K562 (cell line): ENCODE data around the gene CNPY2. TPM values are rescaled to one million over a fixed set of nuclear protein-coding genes. Genes with fewer than 3 reads are reported as not detected.

Experiments
- ATAC-seq: fragments of 200-7000 bp; cut with Tn5 transposase; 3 replicates; pipeline ENCODE4 v1.9.1; 2020; ENCODE audit warnings: moderate library complexity
- BruUV-seq: library from RNA; stranded (reverse); fragments of 400-500 nt; replicated peaks from 2 replicates; lab custom pipeline; 2021; lab: Mats Ljungman, UMichigan
- CTCF ChIA-PET: fragments of 300-600 bp; formaldehyde crosslinking; extraction: SDS; loops from one replicate; lab custom pipeline; 2021; ENCODE audit warnings: low intra/inter-chr PET ratio; lab: Yijun Ruan, JAX
- POLR2A ChIA-PET: fragments of 300-600, 350-650 bp; sonication (Branson Sonifier 250); formaldehyde crosslinking; extraction: SDS; loops from one replicate; lab custom pipeline; 2021; ENCODE audit warnings: antibody characterized with exemption, inconsistent platforms; lab: Yijun Ruan, JAX
- DNase-seq, 4 experiments: peaks; one replicate each; pipeline versions ENCODE4 v3.0.0 to v3.0.0-alpha.2; 2011 to 2018; ENCODE audit warnings: low spot score in 3 of 4, mixed read lengths in 3 of 4; ENCODE audit errors: extremely low read depth in 1 of 4
- FAIRE-seq: peaks from 2 replicates; lab custom pipeline; 2011; peaks lifted over from hg19 to GRCh38; lab: Jason Lieb, UNC
- H2AFZ ChIP-seq: 2 replicates; pipeline ENCODE4 v1.6.0; 2011; ENCODE audit warnings: low read depth, low read length, control low read depth, inconsistent platforms
- H3K27ac ChIP-seq: fragments of 200-600 bp; 3 replicates; pipeline ENCODE4 v1.8.0; 2011; ENCODE audit warnings: low read depth, mild to moderate bottlenecking, control low read depth, inconsistent platforms, low read length, moderate library complexity, mixed read lengths; ENCODE audit errors: extremely low read depth
- H3K27me3 ChIP-seq, 2 experiments: fragments of 300-600 bp in 1 of 2; 2 replicates in 1 of 2; 3 replicates in 1 of 2; pipeline versions ENCODE4 v1.6.0 to v1.8.0; 2011; ENCODE audit warnings: inconsistent platforms in 2 of 2, low read length in 2 of 2, mild to moderate bottlenecking in 1 of 2, mixed read lengths in 1 of 2, moderate library complexity in 1 of 2; ENCODE audit not compliant: control insufficient read depth in 2 of 2, insufficient read depth in 2 of 2
- H3K36me3 ChIP-seq: fragments of 300-600 bp; 3 replicates; pipeline ENCODE4 v1.8.0; 2011; ENCODE audit warnings: mild to moderate bottlenecking, low read length, inconsistent platforms; ENCODE audit not compliant: control insufficient read depth, insufficient read depth
- H3K4me1 ChIP-seq, 2 experiments: fragments of 200-600 bp in 1 of 2; replicated peaks in 1 of 2; 2 replicates in 1 of 2; 3 replicates in 1 of 2; pipeline versions ENCODE4 v1.5.1 to v1.8.0; 2011; ENCODE audit warnings: inconsistent platforms in 2 of 2, low read length in 2 of 2, mild to moderate bottlenecking in 1 of 2, mixed read lengths in 1 of 2, moderate library complexity in 1 of 2; ENCODE audit not compliant: control insufficient read depth in 2 of 2, insufficient read depth in 2 of 2
- H3K4me2 ChIP-seq: 2 replicates; pipeline ENCODE4 v1.6.1; 2011; ENCODE audit warnings: low read length, control low read depth, inconsistent platforms, mixed read lengths; ENCODE audit not compliant: insufficient read depth
- H3K4me3 ChIP-seq: fragments of 200-600 bp; sonication (generic), shearing (Covaris generic); 2 replicates; pipeline ENCODE4 v1.5.1; 2016; ENCODE audit warnings: control low read depth, inconsistent platforms
- H3K79me2 ChIP-seq: fragments of 200-600 bp; 3 replicates; pipeline ENCODE4 v1.8.0; 2011; ENCODE audit warnings: low read length, inconsistent platforms; ENCODE audit not compliant: control insufficient read depth, insufficient read depth
- H3K9ac ChIP-seq, 2 experiments: 2 replicates each; pipeline versions ENCODE4 v1.6.0 to v1.6.1; 2011; ENCODE audit warnings: low read depth in 2 of 2, low read length in 2 of 2, control low read depth in 1 of 2, inconsistent platforms in 1 of 2, mild to moderate bottlenecking in 1 of 2, mixed read lengths in 1 of 2; ENCODE audit not compliant: insufficient read depth in 1 of 2
- H3K9me1 ChIP-seq: one replicate; pipeline ENCODE4 v1.6.0; 2011; ENCODE audit warnings: inconsistent platforms, mild to moderate bottlenecking, low read length, moderate library complexity; ENCODE audit not compliant: control insufficient read depth, insufficient read depth
- H3K9me3 ChIP-seq: replicated peaks from 2 replicates; pipeline ENCODE4 v1.5.1; 2011; ENCODE audit warnings: low read depth, low read length, inconsistent platforms; ENCODE audit not compliant: control insufficient read depth, insufficient read depth
- H4K20me1 ChIP-seq: replicated peaks from 2 replicates; pipeline ENCODE4 v1.6.1; 2011; ENCODE audit warnings: low read length, inconsistent platforms, mixed read lengths; ENCODE audit not compliant: control insufficient read depth, insufficient read depth
- CEBPB ChIP-seq: fragments of 450-650 bp; IDR thresholded peaks from 2 replicates; pipeline ENCODE4 v1.6.1; 2016; ENCODE audit warnings: missing genetic modification characterization, missing compliant biosample characterization
- MEF2A ChIP-seq: IDR thresholded peaks from 2 replicates; pipeline ENCODE4 v1.6.1; 2011; ENCODE audit warnings: low read depth, mild to moderate bottlenecking, low read length, moderate library complexity; ENCODE audit not compliant: control insufficient read depth
- WGBS: fragments of 100-300 bp; shearing (Covaris generic); methylation state at CpG from one replicate; pipeline ENCODE4 v1.1.6; 2016; ENCODE audit warnings: low coverage, mixed read lengths; ENCODE audit not compliant: insufficient coverage; ENCODE audit errors: missing lambda C conversion rate; 5-methylcytosine and 5-hydroxymethylcytosine counted together
- in situ Hi-C: fragments of 300-500 bp; cut with MboI; formaldehyde crosslinking; loops from 4 replicates; pipeline ENCODE4 v1.15.0; 2018; ENCODE audit warnings: inconsistent platforms, mixed read lengths
- intact Hi-C: fragments of 100-400 bp; cut with micrococcal nuclease; formaldehyde crosslinking; loops from 2 replicates; pipeline ENCODE4 v1.14.2; 2022
- polyA plus RNA-seq, 8 experiments: library from polyadenylated mRNA; depleted of rRNA in 4 of 8; stranded (reverse) in 5 of 8; unstranded in 3 of 8; fragments of >200 nt; fragmentation: Nextera tagmentation in 2 of 8; fragmentation: Illumina TruSeq in 1 of 8; extraction: Ambion mirVana in 2 of 8; extraction: Trizol in 1 of 8; gene quantifications; 2 replicates each; pipeline versions ENCODE4 v1.2.1 to v1.2.3, GENCODE V29; 2011 to 2014; ENCODE audit warnings: inconsistent platforms in 1 of 8, missing spikeins in 1 of 8
- total RNA-seq, 7 experiments: library from RNA; depleted of rRNA in 6 of 7; stranded (reverse); fragments of >200 nt in 6 of 7; fragmentation: Illumina TruSeq in 2 of 7; extraction: Trizol in 2 of 7; gene quantifications; 2 replicates each; pipeline versions ENCODE4 v1.2.1 to v1.2.3, GENCODE V29; 2011 to 2021; ENCODE audit warnings: low replicate concordance in 1 of 7
- TF ChIP-seq, protein P1 (sequence below): fragments of 150-350 bp; conservative IDR thresholded peaks from 2 replicates; pipeline ENCODE4 v1.6.1; 2014; ENCODE audit warnings: low read length

CNPY2 gene
- total and polyA plus RNA-seq, 9 of the 15 experiments (the other 6 are each of a cell fraction or from before 2014, with no cell fraction given): 33.8 to 190 (median 138) TPM

GRCh38 chr12:56296295-56296694 lies 19.5 kb downstream of the CNPY2 start:
- ATAC-seq: no peak
- peaks cover 5% of the 10 kb centered on the region; the same call in 1 of the 2 replicates for H4K20me1 ChIP-seq
- H2AFZ ChIP-seq: no peak overlapping the region
- in situ Hi-C loops (no loop called here), intact Hi-C loops (no loop called here)
- no peaks in the 10 kb centered on the region for H3K27me3 ChIP-seq
- H3K9me3 ChIP-seq: no peaks in the 10 kb centered on the region
- ChIA-PET POLR2A (interaction anchor here (0.7 kb wide), 1 partner anchor 543 kb away, joined by 3 read pairs; no protein-coding TSS in a partner anchor), CTCF (interaction anchor here (0.6 kb wide), 1 partner anchor 181 kb away, joined by 3 read pairs; no protein-coding TSS in a partner anchor)
- H3K4me2 ChIP-seq: peak overlapping the region; percentile 10; the same call in 1 of the 2 replicates
- FAIRE-seq: no peak
- no peak for TF ChIP-seq MEF2A
- TF ChIP-seq, protein P1, sequence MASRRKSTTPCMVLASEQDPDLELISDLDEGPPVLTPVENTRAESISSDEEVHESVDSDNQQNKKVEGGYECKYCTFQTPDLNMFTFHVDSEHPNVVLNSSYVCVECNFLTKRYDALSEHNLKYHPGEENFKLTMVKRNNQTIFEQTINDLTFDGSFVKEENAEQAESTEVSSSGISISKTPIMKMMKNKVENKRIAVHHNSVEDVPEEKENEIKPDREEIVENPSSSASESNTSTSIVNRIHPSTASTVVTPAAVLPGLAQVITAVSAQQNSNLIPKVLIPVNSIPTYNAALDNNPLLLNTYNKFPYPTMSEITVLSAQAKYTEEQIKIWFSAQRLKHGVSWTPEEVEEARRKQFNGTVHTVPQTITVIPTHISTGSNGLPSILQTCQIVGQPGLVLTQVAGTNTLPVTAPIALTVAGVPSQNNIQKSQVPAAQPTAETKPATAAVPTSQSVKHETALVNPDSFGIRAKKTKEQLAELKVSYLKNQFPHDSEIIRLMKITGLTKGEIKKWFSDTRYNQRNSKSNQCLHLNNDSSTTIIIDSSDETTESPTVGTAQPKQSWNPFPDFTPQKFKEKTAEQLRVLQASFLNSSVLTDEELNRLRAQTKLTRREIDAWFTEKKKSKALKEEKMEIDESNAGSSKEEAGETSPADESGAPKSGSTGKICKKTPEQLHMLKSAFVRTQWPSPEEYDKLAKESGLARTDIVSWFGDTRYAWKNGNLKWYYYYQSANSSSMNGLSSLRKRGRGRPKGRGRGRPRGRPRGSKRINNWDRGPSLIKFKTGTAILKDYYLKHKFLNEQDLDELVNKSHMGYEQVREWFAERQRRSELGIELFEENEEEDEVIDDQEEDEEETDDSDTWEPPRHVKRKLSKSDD: no peak
- TF ChIP-seq CEBPB (tag): 0 out of 2 replicates have a peak, but pooled peaks have one; percentile 25
- H3K9ac ChIP-seq: no peak overlapping the region
- peaks cover 68% of the 10 kb centered on the region for H3K36me3 ChIP-seq
- H3K4me3 ChIP-seq: no peak overlapping the region
- 84% methylated on average over 5 of the region's 5 CpGs for WGBS
- peaks cover 13 to 31% of the 10 kb centered on the region in 2 experiments; a peak in 4 of 5 replicates for H3K4me1 ChIP-seq
- DNase-seq: no peak
- H3K27ac ChIP-seq: peak overlapping the region; percentile 11; the same call in 1 of the 3 replicates
- BruUV-seq: no TSS peak
- H3K79me2 ChIP-seq: peaks cover 86% of the 10 kb centered on the region
- no peaks in the 10 kb centered on the region for H3K9me1 ChIP-seq
